Mammary epithelial cell (primary cell): ENCODE measurements around the gene KIAA1586.

ENCODE experiments used
- EZH2 ChIP-seq: IDR thresholded peaks from 2 replicates; pipeline ENCODE4 v1.6.1; 2012; ENCODE audit warnings: low read length, inconsistent platforms, borderline replicate concordance
- TF ChIP-seq, protein P1 (sequence below), 2 donors: IDR thresholded peaks in 1 of 2; conservative IDR thresholded peaks in 1 of 2; 2 replicates each; pipeline ENCODE4 v1.5.1; 2011 to 2012; ENCODE audit warnings: inconsistent platforms in 2 of 2, low read length in 2 of 2, mild to moderate bottlenecking in 2 of 2, control low read depth in 1 of 2, low read depth in 1 of 2; ENCODE audit not compliant: insufficient read depth in 1 of 2; ENCODE audit errors: extremely low read depth in 1 of 2

- no peak for TF ChIP-seq EZH2
- TF ChIP-seq, protein P1, sequence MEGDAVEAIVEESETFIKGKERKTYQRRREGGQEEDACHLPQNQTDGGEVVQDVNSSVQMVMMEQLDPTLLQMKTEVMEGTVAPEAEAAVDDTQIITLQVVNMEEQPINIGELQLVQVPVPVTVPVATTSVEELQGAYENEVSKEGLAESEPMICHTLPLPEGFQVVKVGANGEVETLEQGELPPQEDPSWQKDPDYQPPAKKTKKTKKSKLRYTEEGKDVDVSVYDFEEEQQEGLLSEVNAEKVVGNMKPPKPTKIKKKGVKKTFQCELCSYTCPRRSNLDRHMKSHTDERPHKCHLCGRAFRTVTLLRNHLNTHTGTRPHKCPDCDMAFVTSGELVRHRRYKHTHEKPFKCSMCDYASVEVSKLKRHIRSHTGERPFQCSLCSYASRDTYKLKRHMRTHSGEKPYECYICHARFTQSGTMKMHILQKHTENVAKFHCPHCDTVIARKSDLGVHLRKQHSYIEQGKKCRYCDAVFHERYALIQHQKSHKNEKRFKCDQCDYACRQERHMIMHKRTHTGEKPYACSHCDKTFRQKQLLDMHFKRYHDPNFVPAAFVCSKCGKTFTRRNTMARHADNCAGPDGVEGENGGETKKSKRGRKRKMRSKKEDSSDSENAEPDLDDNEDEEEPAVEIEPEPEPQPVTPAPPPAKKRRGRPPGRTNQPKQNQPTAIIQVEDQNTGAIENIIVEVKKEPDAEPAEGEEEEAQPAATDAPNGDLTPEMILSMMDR (conservative IDR thresholded peaks at IDR 0.05 in 1 of 2, IDR thresholded peaks at IDR 0.05 in 1 of 2; ENCODE audit: extremely low read depth in 1 of 2, insufficient read depth in 1 of 2, low read depth in 1 of 2, low read length in 2 of 2), result peak; percentile 47 to 53
Measured at GRCh38 chr6:57021086-57021720, 25.3 kb upstream of the KIAA1586 start.
